ENCODE data around the gene BOD1L1.

Gene BOD1L1

DNA sequence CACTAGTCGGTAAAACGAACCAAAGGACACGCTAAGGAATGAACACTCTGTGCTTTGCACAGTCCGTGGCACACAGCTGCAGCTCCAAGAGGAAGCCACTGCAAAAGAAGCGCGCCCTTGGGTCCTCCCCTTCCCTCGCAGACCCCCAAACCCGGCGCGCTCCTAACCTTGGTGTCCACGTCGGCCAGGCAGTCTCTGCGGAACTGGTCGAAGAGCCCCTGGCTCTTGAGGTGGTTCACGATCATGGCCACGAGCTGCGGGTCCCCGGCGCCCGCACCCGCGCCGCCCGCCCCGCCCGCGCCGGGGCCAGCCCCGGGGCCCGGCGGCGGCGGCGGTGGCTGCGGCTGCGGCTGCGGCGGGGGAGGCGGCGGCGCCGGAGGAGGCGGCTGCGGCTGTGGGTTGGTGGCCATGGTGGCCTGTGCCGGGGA, 333 bp downstream of the BOD1L1 start:
- no peak for DNase-seq (ENCODE audit: low read depth, low spot score)
- H3K4me3 ChIP-seq (ENCODE audit: low read length): peak overlapping the region; percentile 79

DNA sequence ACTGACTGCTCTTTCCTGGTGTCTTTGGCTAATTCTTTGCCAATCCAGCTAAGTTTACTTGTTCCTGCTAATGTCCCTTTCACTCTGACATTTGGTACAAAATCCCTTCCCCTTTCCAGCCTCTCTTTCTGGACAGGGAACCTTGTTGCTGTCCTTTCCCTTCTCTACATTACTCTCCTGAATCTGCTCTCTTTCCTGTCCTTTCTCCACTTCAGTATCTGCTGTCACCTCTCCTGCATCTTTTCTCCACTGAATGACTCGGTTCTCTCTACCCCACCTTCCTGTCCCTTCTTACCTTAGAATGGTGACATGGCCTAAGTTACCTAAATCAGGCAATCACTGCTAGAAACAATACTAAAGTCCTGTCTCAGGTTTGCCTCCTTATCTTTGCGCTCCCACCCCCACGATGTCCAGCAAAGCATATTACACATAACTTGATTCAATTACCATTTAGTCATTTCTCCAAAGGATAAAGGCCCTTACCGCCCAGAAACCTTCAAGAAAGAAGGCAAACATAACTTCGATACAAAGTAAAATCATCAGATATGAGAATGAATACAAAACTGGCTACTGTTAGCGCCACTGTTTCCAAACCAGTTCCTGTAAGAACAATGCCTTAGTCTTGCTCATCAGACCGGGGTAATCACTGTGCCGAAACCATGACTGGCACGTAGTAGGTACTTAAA, 890 bp downstream of the BOD1L1 start:
- H3K4me3 ChIP-seq (ENCODE audit: low read length): peak overlapping the region; percentile 79
- no peak for DNase-seq (ENCODE audit: low read depth, low spot score)

DNA sequence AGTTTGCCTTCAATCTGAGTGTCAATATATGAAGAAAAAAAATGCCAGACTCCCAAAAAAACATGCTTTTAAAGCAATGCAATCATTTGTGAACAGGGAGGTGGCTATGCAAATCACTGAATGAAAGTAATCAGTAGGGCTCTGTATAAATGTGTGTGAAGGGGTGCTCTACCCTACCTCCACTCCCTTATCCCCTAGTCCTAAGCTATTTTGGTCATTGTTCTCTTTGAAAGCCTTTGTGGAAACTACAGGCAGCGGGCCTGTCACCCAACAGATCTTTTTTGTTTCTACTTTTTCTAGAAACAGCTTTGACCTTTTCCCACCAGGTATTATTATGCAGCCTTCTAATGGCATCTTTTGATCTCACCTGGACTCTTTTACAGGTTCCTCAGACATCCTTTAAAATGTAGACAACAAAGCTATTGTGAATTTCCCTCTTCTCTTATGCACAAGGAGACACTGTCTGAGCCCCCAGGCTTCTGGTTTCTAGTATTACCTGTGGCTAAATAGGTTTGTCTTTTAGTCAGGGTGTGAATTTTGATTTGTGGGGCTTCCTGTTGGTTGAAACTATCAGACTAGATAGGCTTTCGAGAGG, 9.2 kb downstream of the BOD1L1 start:
- no peak for DNase-seq (ENCODE audit: low read depth, low spot score)
- H3K4me3 ChIP-seq (ENCODE audit: low read length): no peak overlapping the region

DNA sequence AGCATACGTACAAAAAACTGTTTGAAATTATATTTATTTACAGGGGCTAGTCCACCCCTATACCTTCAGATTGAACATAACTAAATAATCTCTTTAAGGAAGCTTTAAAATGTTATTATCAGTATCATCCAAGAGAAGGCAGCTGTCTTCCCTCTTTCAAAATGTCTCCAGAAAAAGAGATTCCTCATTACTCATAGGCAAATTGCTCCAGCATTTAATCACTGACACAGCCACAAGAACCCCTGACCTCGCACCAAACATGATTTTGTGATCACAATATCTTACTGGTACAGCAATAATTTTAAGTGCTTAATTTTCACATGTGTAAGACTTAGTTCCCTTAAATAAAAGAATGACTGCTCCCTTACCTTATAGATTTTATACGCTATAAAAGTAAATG, 9.7 kb downstream of the BOD1L1 start:
- H3K4me3 ChIP-seq (ENCODE audit: low read length): no peak overlapping the region
- no peak for DNase-seq (ENCODE audit: low read depth, low spot score)

DNA sequence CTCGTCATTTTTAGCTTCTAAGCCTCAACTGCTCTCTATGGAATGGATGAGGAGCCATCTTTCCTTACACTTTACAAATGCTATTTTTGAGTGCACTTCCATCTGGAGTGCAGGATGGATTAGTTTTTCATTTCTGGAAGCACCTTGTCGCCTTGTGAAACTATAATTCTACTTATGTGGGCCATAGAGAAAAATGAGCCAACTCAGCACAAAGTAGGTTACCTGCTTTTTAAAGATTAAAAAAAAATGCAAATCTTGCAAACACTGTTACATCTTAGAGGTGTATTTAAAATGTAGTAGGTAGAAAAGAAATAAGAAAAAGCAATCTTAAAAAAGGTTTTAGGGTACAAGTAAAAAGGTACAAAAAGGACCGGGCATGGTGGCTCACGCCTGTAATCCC, 10.9 kb downstream of the BOD1L1 start:
- no peak overlapping the region for H3K4me3 ChIP-seq (ENCODE audit: low read length)
- no peak for DNase-seq (ENCODE audit: low read depth, low spot score)

DNA sequence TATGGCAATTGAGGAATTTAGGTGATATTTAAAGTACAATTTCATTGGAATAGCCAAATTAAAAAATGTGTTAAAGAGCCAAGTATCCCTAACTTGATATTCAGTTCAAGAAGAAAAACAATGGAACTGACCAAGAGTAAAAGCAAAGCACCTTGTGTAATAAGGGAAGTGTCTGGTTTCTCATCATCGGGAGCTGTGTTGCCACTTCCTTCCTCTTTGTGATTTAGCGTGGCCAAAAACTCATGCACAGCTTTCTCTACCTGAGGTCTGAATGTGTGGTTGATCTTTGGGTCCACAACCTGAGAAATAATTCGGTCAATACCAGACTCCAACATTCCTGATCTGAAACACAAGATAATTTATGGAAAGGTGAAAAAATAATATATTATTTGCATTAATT, 12.4 kb downstream of the BOD1L1 start:
- H3K4me3 ChIP-seq (ENCODE audit: low read length): no peak overlapping the region
- DNase-seq (ENCODE audit: low read depth, low spot score): no peak

DNA sequence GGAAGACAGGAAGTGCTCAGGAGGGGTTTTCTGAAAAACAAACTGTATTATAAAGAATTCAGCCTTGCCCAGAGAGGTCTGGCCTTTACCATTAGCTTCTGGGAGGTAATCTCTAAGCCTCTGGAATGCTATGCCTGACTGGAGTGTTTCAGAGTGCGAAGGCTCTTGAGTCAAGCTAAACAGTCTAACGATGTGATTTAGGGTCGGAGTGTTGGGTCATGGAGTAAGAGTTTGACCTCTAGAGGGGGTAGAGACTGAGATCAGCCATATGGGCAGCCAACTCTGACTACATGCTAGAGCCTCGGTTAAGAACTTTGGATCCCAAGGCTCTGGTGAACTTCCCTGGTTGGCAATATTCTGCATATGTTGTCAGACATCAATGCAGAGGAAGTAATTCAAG, 15.0 kb downstream of the BOD1L1 start:
- no peak for DNase-seq (ENCODE audit: low read depth, low spot score)
- H3K4me3 ChIP-seq (ENCODE audit: low read length): no peak overlapping the region

DNA sequence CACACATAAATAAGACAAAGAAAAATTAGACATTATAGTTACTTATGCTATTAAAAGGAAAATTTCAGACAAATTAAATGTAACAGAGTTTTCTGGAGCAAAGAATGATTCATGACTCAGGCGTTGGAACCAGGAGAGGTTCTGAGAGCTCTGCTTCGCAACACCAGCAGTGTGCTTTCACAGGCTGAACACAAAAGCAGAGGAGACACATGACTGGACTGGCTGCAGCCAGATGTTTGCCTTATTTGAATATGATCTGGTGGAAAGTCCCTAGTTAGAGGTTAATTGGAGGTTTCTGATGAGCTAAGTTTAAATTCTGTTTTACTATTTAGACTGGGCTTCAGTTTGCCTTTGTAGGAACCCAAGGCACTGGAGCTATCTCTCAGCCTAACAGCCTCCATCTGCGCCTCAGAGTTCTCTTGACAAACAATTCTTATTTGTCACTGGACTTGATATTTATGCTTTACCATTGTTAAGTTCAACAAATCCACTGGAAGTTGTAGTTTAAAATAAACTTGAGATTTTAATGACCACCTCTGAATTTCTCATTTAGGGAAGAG, 16.2 kb downstream of the BOD1L1 start:
- no peak overlapping the region for H3K4me3 ChIP-seq (ENCODE audit: low read length)
- DNase-seq (ENCODE audit: low read depth, low spot score): no peak

DNA sequence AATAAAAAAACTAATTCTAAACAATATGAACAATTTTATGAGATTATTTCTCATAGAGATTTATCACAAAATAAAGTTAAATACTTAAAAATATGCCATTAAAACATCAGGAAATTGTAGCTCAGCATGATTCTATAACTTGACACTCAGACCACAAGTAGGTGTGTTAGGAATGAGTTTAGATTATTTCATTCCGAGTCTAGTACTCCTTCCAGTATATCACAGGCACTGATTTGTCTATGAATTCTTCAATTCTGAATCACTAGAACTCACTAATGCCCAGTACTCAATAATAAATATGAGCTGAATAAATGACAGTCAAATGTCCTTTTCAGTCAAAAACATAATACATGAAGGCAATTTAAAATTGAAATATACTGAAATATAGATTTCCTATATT, 22.2 kb downstream of the BOD1L1 start:
- no peak for DNase-seq (ENCODE audit: low read depth, low spot score)
- no peak overlapping the region for H3K4me3 ChIP-seq (ENCODE audit: low read length)

DNA sequence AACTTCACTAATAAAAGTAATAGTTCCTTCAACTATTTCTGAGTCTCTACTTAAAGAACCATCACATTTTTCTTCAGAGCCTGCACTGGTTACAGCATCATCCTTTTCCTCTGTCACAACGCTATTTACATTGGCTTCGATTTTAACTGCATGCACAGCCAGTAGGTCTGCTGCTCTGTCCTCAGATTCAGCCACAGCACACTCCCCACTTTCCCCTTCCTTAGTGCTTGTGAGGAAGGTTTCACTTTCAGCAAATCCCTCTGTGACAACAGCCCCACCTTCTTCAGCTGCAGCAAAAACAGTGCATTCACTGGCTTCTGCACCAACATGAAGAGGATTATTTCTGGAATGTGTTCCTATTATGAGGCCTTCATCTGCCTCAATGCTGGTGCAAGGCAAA, 25.7 kb downstream of the BOD1L1 start:
- DNase-seq (ENCODE audit: low read depth, low spot score): no peak
- no peak overlapping the region for H3K4me3 ChIP-seq (ENCODE audit: low read length)

DNA sequence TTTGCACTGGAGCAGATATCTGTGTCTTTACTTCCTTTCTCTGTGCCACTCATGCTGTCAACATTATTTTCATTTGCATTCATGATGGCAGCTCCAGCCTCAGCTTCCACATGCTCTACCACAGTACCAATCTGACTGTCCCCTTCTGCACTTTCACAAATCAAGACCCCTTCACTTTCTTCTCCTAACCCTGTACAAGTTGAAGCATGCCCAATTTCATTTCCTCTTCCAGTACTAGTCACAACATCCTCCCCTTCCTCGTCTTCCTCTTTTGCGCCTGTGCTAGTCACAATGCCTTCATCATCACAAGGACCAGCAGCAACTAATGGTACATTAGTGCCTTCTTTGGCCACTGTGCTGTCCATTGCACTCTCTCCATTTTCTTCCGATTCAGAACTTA, 26.5 kb downstream of the BOD1L1 start:
- no peak for DNase-seq (ENCODE audit: low read depth, low spot score)
- no peak overlapping the region for H3K4me3 ChIP-seq (ENCODE audit: low read length)

DNA sequence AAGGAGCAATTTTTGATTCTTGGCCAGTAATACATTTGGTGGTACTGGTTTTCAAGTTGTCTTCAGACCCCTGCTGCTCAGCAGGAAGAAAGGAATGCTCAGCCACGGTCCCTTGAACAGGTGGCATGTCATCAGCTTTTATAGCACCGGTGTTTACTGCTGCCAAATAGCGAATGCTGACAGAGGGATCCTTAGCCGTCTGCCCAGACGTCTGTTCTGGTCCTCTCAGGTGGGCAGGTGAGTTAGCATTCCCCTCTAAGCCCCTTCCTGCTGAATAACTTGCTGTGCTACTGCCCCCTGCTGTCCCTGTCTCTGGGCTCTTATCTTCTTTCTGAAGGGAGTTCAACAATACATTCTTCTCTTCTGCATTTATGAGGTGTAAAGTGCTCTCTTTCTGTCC, 28.4 kb downstream of the BOD1L1 start:
- no peak overlapping the region for H3K4me3 ChIP-seq (ENCODE audit: low read length)
- no peak for DNase-seq (ENCODE audit: low read depth, low spot score)

DNA sequence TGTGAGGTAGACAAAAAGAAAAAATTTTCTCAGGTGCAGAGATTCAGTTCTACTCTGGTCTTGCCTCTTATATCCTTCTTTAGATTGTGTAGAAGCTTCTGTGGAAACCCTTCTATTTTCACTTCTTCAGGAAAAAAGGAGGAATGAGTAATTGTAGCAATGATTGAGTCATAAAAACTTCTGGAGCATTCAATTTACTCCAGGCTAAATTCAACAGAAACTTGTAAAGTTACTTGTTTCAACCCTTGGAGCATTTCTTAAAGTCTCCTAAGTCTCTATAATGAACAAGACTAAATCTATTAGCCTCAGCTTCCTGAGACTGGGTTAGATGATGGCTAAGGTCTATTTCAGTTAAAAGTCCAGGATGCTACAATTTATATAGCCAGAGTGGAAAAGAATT, 29.9 kb downstream of the BOD1L1 start:
- H3K4me3 ChIP-seq (ENCODE audit: low read length): no peak overlapping the region
- DNase-seq (ENCODE audit: low read depth, low spot score): no peak

DNA sequence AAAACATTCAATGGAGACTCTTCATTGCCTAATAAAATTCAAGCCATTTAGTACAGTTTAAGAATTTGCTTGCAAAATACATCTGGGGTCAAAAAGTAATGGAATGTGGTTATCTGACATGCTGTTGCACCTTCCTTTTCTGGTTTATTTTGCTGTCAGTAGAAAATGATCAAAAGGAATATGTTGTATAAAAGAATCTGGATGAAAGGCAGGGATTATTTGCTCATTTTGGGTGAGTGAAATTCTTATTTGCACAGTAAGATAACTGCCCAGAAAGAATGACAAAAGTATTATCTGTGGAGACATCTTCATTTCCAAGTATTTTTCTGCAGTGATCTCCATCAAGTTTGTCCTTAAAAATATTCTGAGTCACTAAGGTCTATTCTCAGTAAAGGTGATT, 30.4 kb downstream of the BOD1L1 start:
- no peak for DNase-seq (ENCODE audit: low read depth, low spot score)
- no peak overlapping the region for H3K4me3 ChIP-seq (ENCODE audit: low read length)

DNA sequence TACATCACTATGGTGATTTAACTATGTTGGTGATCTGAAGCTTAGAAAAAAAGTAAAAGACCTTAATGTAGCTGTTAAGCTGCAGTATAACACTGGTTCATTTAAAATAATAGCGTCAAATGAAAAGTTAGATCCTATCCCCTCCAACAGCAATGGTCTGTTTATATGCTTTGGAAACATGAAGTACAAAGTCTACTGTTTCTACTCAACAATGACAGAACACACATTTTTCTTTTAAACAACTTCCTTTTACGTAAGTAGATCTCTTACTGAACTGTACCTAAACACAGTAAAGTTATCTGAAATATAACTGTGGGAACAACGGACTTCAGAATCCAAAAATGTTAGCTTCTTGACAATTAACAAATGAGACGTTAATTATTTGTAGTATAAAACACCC, 35.3 kb downstream of the BOD1L1 start:
- H3K4me3 ChIP-seq (ENCODE audit: low read length): no peak overlapping the region
- DNase-seq (ENCODE audit: low read depth, low spot score): no peak

DNA sequence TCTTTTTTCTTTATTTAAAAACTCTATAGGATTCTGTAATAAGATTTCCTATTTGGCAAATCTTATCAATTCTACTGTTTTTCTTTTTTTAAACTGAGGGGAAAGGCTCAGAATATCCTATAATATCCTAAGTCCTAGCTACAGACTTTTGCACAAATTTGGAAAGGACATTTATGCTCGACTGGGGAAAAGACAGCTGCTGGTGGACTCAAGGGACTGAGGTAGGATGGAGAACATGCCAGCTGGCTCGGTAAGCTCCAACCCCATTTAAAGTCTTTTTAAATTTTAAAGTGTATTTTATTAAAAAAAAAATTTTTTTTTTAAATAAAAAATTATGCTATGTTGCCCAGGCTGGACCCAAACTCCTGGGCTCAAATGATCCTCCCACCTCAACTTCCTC, 36.8 kb downstream of the BOD1L1 start:
- no peak overlapping the region for H3K4me3 ChIP-seq (ENCODE audit: low read length)
- DNase-seq (ENCODE audit: low read depth, low spot score): no peak

DNA sequence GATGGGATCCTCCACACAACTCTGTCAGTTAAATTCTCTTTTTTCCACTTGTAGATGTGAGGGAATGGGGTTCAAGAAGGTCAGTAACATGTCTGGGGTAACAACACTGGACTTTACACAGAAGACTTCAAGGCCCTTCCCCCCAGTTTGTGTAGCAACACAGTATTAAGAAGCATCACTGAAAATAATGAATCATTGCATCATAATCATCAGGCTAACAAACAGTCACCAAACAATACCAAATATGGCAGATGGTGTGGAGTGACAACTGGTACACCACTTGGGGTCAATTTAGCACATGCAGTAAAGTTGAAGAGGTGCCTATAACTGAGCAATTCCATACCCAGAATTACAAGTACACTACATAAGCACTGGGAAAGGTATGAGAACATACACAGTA, 38.6 kb downstream of the BOD1L1 start:
- no peak for DNase-seq (ENCODE audit: low read depth, low spot score)

DNA sequence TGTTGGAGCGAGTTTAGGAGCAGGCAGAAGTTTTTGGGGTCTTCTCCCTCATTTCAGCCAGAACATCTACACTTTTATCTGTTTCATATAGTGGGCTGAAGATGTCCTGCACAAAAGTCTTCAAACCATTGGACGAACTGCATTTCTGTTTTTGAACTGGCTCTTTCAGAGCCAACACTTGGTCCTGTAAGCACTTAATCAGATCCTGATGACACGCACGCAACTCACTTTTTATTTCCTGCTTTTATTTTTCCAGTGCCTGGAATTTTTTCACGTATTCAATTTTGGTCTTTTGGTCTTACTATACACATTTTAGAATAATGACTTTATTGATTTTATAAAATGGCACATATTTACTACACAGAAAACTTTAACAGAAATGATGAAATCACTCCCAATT, 43.0 kb downstream of the BOD1L1 start:
- H3K4me3 ChIP-seq (ENCODE audit: low read length): no peak overlapping the region
- no peak for DNase-seq (ENCODE audit: low read depth, low spot score)

More for the DNA sequence above, 38.6 kb downstream of the BOD1L1 start:
- H3K4me3 ChIP-seq (ENCODE audit: low read length): no peak overlapping the region

DNA sequence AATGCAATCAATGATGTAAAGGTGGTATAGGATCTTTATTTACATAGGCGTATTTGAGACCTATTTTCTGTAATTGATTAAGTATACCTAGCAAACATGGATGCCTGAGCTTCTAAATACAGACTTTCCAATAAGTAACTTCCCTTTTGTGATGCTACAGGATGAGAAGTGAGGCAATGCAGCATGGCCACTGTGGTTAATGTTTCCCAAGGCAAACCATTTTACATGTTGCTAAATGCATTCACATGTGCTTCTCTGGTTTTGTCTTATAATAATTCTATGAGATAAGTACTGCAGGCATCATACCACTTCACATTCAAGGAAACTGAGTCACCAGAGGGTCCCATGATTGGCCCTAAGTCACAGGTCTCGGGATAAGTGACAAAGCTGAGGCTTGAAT, 47.5 kb downstream of the BOD1L1 start:
- H3K4me3 ChIP-seq (ENCODE audit: low read length): no peak overlapping the region
- no peak for DNase-seq (ENCODE audit: low read depth, low spot score)

DNA sequence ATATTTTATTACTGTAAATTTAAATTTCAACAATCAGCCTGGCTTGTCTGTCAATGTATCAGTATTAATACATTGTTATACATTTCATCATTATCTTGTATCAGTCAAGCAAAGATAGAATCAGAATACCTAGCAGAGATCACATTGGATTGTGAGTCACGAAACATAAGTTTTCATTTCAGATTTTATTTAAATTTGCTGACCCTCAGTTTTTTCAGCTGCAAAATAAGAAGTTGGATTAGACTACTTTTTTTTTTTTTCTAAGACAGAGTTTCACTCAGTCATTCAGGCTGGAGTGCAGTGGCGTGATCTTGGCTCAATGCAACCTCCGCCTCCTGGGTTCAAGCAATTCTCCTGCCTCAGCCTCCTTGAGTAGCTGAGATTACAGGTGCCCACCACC, 49.9 kb downstream of the BOD1L1 start:
- DNase-seq (ENCODE audit: low read depth, low spot score): no peak
- H3K4me3 ChIP-seq (ENCODE audit: low read length): no peak overlapping the region

DNA sequence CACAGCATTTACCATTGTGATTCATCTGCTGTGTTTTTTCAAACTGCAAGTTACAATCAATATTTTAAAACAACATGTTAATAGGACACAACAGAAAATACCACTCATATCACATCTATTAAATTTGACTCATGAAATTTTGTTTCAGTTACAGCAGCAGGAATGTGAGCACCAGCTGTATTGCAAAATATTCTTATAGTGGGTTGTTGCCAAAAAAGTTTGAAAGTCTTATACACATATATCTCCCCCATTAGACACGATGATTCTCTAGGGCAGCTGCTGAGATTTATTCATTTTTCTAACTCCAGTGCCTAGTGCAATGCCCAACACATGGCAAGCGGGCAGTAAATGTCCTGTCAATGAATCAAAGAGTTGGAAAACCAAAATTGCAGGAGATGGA, 56.6 kb downstream of the BOD1L1 start:
- DNase-seq (ENCODE audit: low read depth, low spot score): no peak
- no peak overlapping the region for H3K4me3 ChIP-seq (ENCODE audit: low read length)
